ENCODE results near the gene IFRD2.

Gene IFRD2

DNA sequence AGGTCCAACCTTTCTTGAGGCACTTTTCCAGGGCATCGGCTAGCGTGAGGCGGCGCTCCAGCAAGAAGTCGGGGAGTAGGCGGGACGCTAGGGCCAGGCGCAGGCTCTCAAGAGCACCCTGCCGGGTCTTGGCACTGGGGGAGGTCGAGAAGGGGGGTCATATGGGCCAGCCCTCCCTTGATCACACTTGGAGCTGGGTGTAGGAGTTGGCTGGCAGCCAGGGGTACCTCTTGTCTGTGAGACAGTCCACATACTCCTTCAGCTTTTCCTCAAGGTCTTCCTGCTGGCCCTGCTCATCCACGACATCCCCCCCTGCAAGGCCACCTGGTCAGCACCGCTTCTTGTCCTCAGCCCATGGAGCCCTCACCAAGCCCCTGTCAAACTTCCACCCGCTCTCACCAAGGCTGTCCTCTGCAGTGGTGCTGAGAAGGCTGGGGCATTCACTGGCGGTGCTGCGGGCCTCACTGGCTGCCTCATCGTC, 2.0 kb downstream of the IFRD2 start:
- TF ChIP-seq, protein P1, sequence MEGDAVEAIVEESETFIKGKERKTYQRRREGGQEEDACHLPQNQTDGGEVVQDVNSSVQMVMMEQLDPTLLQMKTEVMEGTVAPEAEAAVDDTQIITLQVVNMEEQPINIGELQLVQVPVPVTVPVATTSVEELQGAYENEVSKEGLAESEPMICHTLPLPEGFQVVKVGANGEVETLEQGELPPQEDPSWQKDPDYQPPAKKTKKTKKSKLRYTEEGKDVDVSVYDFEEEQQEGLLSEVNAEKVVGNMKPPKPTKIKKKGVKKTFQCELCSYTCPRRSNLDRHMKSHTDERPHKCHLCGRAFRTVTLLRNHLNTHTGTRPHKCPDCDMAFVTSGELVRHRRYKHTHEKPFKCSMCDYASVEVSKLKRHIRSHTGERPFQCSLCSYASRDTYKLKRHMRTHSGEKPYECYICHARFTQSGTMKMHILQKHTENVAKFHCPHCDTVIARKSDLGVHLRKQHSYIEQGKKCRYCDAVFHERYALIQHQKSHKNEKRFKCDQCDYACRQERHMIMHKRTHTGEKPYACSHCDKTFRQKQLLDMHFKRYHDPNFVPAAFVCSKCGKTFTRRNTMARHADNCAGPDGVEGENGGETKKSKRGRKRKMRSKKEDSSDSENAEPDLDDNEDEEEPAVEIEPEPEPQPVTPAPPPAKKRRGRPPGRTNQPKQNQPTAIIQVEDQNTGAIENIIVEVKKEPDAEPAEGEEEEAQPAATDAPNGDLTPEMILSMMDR (IDR thresholded peaks at IDR 0.05; ENCODE audit: poor library complexity, severe bottlenecking), result no peak
- H3K4me1 ChIP-seq (ENCODE audit: insufficient read depth, poor library complexity, severe bottlenecking), result no peaks in the 10 kb centered on the region
- H3K27me3 ChIP-seq (ENCODE audit: insufficient read depth, poor library complexity, severe bottlenecking), result no peaks in the 10 kb centered on the region
- peaks cover 37% of the 10 kb centered on the region for H3K36me3 ChIP-seq (ENCODE audit: low read depth)
- H3K9me3 ChIP-seq (ENCODE audit: severe bottlenecking), result no peaks in the 10 kb centered on the region
- no peak overlapping the region for H3K27ac ChIP-seq (ENCODE audit: poor library complexity, severe bottlenecking)
- DNase-seq (ENCODE audit: low spot score) (peak; percentile 61), ATAC-seq (ENCODE audit: low read depth) (no peak)
- H3K4me3 ChIP-seq (ENCODE audit: severe bottlenecking), result no peak overlapping the region

DNA sequence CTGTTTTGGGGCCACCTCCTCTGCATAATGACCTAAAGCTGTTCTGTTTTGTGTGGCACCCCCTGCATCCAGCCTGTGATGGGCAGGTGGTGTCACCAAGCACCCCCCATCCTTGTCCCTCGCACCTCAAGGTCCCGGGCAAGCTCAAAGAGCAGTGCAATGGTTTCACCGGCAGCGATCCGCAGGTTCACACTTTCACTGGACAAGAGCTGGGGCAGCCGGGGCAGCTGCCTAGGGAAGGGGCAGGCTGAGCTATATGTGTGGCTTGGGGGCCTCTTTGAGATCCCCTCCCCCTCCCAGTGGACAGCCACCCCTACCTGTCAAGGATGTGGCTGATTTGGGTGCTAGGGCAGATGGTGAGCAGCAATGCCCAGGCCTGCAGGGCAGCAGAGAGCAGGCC, 3.1 kb downstream of the IFRD2 start:
- no peaks in the 10 kb centered on the region for H3K4me1 ChIP-seq (ENCODE audit: insufficient read depth, poor library complexity, severe bottlenecking)
- no peak overlapping the region for H3K4me3 ChIP-seq (ENCODE audit: severe bottlenecking)
- H3K27ac ChIP-seq (ENCODE audit: poor library complexity, severe bottlenecking), result no peak overlapping the region
- H3K27me3 ChIP-seq (ENCODE audit: insufficient read depth, poor library complexity, severe bottlenecking), result no peaks in the 10 kb centered on the region
- no peak for ATAC-seq (ENCODE audit: low read depth)
- no peaks in the 10 kb centered on the region for H3K9me3 ChIP-seq (ENCODE audit: severe bottlenecking)
- DNase-seq (ENCODE audit: low spot score), result no peak
- TF ChIP-seq, protein P1 (IDR thresholded peaks at IDR 0.05; ENCODE audit: poor library complexity, severe bottlenecking), result no peak
- peaks cover 37% of the 10 kb centered on the region for H3K36me3 ChIP-seq (ENCODE audit: low read depth)

DNA sequence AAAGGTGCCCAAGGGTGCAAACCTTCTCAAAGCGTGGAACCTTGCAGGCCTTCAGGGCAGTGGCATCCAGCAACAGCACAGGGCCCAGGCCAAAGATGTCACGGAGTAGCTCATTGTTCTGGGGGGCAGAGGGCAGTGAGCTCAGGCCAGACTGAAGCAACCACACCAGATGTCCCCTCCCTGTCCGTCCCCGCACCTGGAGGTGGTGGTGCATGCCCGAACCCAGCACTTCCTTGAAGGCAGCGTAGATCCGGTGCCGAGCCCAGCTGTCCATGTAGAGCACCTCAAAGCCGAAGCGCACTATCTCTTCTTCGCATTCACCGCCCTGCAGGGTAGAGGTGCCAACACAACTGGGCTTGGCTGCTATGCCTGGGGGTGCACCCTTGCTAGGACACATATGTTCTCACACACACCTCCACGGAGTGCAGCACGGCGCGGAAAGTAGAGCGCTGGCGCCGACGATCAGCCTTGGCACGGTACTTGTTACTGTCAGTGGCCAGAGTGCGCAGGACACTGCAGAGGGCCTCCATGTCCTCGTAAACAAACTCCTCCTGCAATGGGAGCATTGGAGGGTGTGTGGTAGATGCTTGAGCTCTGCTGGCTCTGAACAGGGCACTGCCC, 3.7 kb downstream of the IFRD2 start:
- ATAC-seq (ENCODE audit: low read depth) (no peak), DNase-seq (ENCODE audit: low spot score) (no peak)
- H3K36me3 ChIP-seq (ENCODE audit: low read depth), result peaks cover 37% of the 10 kb centered on the region
- TF ChIP-seq, protein P1 (IDR thresholded peaks at IDR 0.05; ENCODE audit: poor library complexity, severe bottlenecking), result no peak
- no peaks in the 10 kb centered on the region for H3K9me3 ChIP-seq (ENCODE audit: severe bottlenecking)
- H3K4me3 ChIP-seq (ENCODE audit: severe bottlenecking), result no peak overlapping the region
- H3K27me3 ChIP-seq (ENCODE audit: insufficient read depth, poor library complexity, severe bottlenecking), result no peaks in the 10 kb centered on the region
- H3K4me1 ChIP-seq (ENCODE audit: insufficient read depth, poor library complexity, severe bottlenecking), result no peaks in the 10 kb centered on the region
- H3K27ac ChIP-seq (ENCODE audit: poor library complexity, severe bottlenecking), result no peak overlapping the region

DNA sequence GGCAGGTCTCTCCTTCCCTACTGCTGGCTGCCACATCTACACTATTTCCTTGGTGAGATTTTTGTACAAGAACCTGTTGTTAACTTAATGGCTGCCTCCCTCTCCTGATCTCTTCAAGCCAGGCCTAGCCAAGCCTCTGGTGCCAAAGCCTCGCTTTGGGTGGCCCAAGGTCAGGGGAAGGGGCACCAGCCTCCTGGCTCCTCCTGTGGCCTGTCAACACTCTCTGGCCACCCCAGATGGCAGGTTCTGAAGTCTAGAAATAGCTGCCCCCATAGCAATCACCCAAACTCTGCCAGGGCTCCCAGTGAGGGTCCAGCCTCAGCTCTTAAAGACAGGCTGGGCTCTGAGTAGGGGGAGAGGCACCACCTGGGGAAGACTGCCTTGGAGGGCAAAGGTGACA, 5.0 kb downstream of the IFRD2 start:
- DNase-seq (ENCODE audit: low spot score), result no peak
- no peak overlapping the region for H3K27ac ChIP-seq (ENCODE audit: poor library complexity, severe bottlenecking)
- H3K9me3 ChIP-seq (ENCODE audit: severe bottlenecking), result no peaks in the 10 kb centered on the region
- no peak for ATAC-seq (ENCODE audit: low read depth)
- TF ChIP-seq, protein P1 (IDR thresholded peaks at IDR 0.05; ENCODE audit: poor library complexity, severe bottlenecking), result no peak
- no peak overlapping the region for H3K4me3 ChIP-seq (ENCODE audit: severe bottlenecking)
- peaks cover 37% of the 10 kb centered on the region for H3K36me3 ChIP-seq (ENCODE audit: low read depth)
- no peaks in the 10 kb centered on the region for H3K4me1 ChIP-seq (ENCODE audit: insufficient read depth, poor library complexity, severe bottlenecking)
- H3K27me3 ChIP-seq (ENCODE audit: insufficient read depth, poor library complexity, severe bottlenecking), result no peaks in the 10 kb centered on the region

All from RWPE2 (cell line).